Small intestine (tissue), 4 donors: ENCODE data around the gene ZNF573. TPM values are rescaled to one million over a fixed set of nuclear protein-coding genes. Genes with fewer than 3 reads are reported as not detected.

Source experiments
- polyA plus RNA-seq, 4 donors: library from polyadenylated mRNA; stranded (reverse) in 3 of 4; unstranded in 1 of 4; fragments of 200-250 nt in 3 of 4; fragments of 120-200 nt in 1 of 4; gene quantifications; one replicate each; pipeline versions ENCODE4 v1.2.1 to v1.2.3, GENCODE V29; 2013
- donor health status: healthy with polysubstance abuse.
- donor health status: Bipolar disorder and iron deficiency.
- donor health status: healthy.

The ZNF573 gene
- polyA plus RNA-seq, 4 donors = 1.3 to 7.9 (median 1.6) TPM; not detected in 1

Other genes starting within 250 kb of the ZNF573 start
- 1 to 10 TPM in 3 of 4 donors, under 1 TPM in 1; 0.89 to 5.9 (median 1.5) TPM for gene ZNF571, start 184.8 kb downstream of the ZNF573 start, polyA plus RNA-seq
- 1 to 10 TPM; 1.1 to 5.2 (median 1.7) TPM for gene ZNF540, start 184.7 kb downstream of the ZNF573 start, polyA plus RNA-seq
- gene ZFP30, start 124.1 kb downstream of the ZNF573 start, polyA plus RNA-seq = 10 to 100 TPM in 1 of 4 donors, 1 to 10 TPM in 1, under 1 TPM in 2; 0.27 to 16.1 (median 2.4) TPM
- 1 to 10 TPM; 1.1 to 10.0 (median 2.1) TPM for gene ZNF607, start 59.8 kb downstream of the ZNF573 start, polyA plus RNA-seq
- under 1 TPM in 1 of 4 donors, not detected in 3; 0.01 TPM for gene WDR87, start 127.0 kb upstream of the ZNF573 start, polyA plus RNA-seq
- gene SIPA1L3, start 127.6 kb upstream of the ZNF573 start, polyA plus RNA-seq = 10 to 100 TPM; 19.2 to 57.9 (median 34.1) TPM